Stimulated activated CD8-positive, alpha-beta memory T cell treated with anti-CD3 and anti-CD28 coated beads, Interleukin-12 subunit alpha, Interleukin-12 subunit beta, amount 100 ng/mL, for 1 hour (primary cell): ENCODE data around the gene PHIP.
"Not testable (repeated sequence)": the region's sequence is repeated elsewhere in the genome, so short reads cannot be mapped to it uniquely, and the experiment has no call there.

ENCODE experiments used
- DNase-seq: peaks from one replicate; pipeline ENCODE4 v3.0.0-alpha.2; 2020; ENCODE audit warnings: low read depth

Gene PHIP

DNA sequence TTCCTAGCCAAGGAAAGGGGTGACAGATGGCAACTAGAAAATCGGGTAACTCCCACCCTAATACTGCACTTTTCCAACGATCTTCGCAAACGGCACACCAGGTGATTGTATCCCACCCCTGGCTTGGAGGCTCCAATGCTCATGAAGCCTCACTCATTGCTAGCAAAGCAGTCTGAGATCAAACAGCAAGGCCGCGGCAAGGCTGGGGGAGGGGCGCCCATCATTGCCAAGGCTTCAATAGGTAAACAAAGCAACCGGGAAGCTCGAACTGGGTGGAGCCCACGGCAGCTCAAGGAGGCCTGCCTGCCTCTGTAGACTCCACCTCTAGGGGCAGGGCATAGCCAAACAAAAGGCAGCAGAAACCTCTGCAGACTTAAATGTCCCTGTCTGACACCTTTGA lies 156.9 kb downstream of the PHIP start:
- not testable (repeated sequence) for DNase-seq

DNA sequence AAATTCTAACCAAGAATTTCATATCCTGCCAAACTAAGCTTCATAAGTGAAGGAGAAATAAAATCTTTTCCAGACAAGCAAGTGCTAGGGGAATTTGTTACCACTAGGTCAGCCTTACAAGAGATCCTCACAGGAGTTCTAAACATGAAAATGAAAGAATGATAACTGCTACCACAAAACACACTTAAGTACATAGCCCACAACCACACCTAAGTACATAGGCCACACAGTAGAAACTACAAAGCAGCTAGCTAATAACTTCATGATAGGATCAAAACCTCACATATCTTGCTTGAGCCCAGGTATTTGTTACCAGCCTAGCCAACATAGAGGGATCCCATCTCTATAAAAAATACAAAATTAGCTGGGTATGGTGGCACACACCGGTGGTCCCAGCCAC lies 160.3 kb downstream of the PHIP start:
- DNase-seq: no peak

DNA sequence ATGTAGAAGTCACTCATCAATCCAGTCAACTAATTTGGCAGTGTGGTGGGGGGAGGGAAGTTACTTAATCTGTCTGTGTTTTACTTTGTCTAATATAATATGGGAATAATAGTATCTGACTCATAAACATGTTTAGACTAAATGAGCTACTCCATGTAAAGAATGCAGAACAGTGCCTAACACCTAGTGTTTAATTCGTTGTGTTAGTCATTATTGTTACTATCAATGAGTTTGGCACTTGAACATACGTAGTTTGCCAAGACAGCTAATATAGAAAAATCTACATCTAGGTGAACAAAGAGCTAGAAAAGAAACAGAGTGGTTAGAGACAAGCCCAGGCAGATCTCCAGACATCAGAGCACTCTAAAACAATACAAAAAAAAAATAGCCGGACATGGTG lies 161.6 kb downstream of the PHIP start:
- no peak for DNase-seq

DNA sequence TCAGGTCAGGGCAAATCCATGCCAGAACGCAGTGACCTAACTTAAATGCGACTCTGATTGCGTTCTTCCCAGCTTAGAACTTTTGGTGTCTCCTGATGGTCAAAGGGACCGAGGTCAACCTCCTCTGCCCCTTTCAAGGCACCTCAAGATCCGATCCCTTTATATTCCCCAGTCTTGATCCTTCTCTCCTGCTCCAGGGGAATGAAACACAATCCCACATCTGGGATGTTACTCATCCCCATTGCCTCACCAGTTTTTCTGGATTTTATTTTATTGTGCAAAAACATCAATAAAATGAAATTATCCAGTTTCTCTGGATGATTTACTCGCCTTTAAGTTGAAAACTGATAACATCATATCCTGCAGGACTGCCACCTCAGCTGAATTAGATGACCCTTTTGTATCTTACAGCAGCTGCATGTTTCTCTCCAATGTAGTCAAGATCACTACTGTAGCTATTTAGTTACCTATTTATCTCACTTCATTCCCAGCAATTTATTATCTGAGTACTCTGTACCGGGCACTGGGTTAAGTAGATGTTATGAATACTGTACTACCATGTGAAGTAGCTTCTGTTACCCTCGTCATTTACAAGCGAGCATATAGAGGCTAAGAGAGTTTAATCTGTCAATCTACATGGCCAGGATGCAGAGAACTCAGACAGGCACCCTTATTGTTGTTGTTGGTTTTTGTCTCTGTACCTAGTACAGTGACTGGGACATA lies 166.7 kb downstream of the PHIP start:
- no peak for DNase-seq

DNA sequence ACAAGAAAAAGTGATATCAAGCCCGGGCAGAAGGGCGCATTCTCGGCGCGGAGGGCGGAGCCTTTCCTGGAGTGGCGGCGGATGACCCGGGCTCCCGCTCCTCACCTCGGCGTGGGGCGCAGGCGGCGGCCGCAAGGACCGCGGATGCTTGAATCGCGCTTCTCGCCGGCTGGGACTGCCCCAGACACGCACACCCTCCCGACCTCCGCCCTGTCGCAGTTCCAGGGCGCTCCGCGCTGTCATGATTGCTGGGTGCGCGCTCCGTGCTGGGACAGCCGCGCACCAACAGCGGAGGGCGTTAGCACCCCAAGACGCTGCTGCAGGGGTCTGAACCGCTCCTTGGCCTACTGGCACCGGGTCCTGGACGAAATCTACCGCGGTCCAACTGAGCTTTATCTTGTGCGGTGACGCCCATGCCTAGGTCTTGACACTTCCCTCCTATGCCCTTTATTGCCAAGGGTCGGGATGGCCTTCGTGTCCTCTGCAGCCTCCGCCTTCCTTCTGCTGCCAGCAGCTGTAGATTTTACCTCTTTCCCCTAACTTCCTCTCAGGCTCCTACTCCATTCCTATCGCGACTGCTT lies 167.4 kb downstream of the PHIP start:
- DNase-seq: no peak

DNA sequence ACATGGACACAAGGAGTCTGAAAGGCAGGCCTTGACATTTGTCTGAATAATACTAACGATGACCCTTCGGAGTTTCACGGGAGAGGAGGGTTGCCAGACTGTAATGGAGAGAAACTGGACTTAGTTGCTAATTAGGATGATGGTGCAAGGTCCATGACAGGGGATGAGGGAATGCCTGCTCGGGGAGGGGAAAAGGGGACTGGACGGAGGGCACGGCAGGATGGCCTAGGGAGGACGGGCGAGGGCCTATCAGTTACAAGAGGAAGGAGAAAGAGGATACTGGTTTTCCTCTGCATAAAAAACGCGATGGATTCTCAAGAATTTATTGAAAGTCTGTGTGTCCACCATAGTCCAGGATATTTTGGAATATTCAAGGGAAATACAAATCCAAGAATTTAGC lies 168.0 kb downstream of the PHIP start:
- no peak for DNase-seq

DNA sequence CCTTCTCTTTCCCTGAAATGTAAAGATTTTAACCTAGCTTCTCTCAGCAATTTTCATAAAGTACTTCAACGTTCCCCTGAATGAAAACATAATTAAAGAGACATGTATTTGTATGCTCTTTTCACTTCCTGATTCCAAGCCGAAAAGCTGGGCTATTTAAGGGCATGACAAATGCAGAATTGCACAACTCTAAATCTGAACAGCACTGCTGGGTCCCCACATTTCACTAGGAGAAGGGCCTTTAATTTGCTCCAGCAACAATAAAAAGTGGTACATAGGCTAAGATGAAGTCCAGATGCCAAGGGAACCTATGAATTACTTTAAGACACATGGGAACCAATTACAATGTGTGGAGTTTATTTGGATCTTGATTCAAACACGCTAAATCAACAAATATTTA lies 168.7 kb downstream of the PHIP start:
- no peak for DNase-seq

DNA sequence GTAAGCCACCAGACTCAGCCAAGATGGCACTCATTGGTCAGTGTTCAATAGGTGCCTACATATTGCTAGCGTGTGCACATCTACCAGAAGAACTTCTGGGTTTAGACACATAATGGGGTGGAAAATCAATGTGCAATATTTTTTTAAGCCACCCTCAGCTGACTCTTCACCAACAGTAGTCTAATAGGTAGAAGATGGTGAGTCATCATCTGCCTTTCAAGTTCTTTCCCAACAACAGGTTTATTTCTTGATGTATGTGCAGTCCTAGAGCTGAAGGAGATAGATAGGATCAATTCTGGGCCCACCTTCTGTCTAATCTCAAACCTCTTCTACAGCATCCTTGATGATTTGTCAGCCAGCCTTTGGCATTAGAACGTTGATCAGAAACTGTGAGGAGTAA lies 169.4 kb downstream of the PHIP start:
- DNase-seq: no peak

DNA sequence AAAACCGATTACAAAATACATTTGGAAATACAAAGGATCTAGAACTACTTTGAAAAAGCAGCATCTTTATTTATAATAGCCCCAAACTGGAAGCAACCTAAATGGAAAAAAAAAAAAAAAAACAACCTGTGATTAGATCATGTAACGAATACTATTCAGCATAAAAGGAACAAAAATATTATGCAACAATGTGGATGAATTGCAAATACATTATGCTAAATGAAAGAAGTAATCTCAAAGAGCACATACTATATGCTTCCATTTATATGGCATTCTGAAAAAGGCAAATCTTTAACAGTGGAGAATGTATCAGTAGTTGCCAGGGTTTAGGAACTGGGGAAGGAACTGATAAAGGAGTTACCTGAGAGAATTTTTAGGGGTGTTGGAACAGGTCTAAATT lies 181.8 kb downstream of the PHIP start:
- no peak for DNase-seq

DNA sequence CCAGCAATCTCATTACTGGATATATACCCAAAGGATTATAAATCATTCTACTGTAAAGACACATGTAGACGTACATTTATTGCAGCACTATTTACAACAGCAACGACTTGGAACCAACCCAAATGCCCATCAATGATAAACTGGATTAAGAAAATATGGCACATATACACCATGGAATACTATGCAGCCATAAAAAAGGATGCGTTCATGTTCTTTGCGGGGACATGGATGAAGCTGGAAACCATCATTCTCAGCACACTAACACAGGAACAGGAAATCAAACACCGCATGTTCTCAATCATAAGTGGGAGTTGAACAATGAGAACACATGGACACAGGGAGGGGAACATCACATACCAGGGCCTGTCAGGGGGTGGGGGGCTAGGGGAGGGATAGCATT lies 188.2 kb downstream of the PHIP start:
- not testable (repeated sequence) for DNase-seq
